Measurements from ENCODE around the gene APOA4.

The APOA4 gene

DNA sequence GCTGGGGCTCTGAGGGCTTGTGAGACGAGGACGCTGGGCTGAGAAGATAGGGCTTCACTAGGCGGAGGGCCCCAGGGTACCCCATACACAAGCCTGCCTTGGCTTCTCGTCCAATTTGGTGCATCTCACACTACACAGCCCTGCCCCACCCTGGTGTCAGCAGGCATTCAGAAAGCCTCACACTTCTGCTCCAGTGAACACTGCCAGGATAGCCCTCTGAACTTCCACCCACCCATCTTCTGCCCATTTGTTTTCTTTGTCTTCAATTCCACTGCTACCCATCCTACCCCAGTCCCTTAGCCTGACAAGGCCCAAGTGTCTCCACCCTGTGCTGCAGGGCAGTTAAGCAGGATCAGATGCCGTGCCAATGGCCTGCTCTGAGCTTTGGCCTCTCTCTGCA, 48.4 kb downstream of the APOA4 start:
- H3K9me3 ChIP-seq (ENCODE audit: control insufficient read depth, insufficient read depth, low read depth, low read length) = no peaks in the 10 kb centered on the region
- peaks cover 5 to 46% of the 10 kb centered on the region in 2 experiments; a peak in 2 of 3 replicates for H3K36me3 ChIP-seq (ENCODE audit: control insufficient read depth in 2 of 2, insufficient read depth in 1 of 2, low read length in 2 of 2)
- POLR2A ChIA-PET = interaction anchor here (1.0 kb wide), 1 partner anchor 8 kb away, joined by 3 read pairs; no protein-coding TSS in a partner anchor
- H3K27ac ChIP-seq (ENCODE audit: extremely low read depth, low read depth, low read length) = no peak overlapping the region
- CTCF ChIA-PET = interaction anchor here (0.7 to 2.0 kb wide), 2 partner anchors 17 to 34 kb away, joined by 3 to 5 read pairs; partner anchors contain the start of gene APOA5
- H3K4me1 ChIP-seq (ENCODE audit: control insufficient read depth, insufficient read depth, low read length) = peaks cover 4% of the 10 kb centered on the region; the same call in 1 of the 2 replicates
- no peak overlapping the region for H3K4me3 ChIP-seq (ENCODE audit: low read depth, low read length)
- TF ChIP-seq ZNF335 (tag by site-specific recombination; conservative IDR thresholded peaks at IDR 0.05) (peak; percentile 49), ZBTB17 (tag by site-specific recombination; IDR thresholded peaks at IDR 0.05) (no peak), EGR2 (tag by site-specific recombination; IDR thresholded peaks at IDR 0.05; ENCODE audit: low read depth) (peak; percentile 18; the same call in 1 of the 2 replicates), ZNF623 (tag by site-specific recombination; IDR thresholded peaks at IDR 0.05) (peak; percentile 64), ZSCAN23 (tag by site-specific recombination; IDR thresholded peaks at IDR 0.05) (no peak)
- TF ChIP-seq, protein P1, sequence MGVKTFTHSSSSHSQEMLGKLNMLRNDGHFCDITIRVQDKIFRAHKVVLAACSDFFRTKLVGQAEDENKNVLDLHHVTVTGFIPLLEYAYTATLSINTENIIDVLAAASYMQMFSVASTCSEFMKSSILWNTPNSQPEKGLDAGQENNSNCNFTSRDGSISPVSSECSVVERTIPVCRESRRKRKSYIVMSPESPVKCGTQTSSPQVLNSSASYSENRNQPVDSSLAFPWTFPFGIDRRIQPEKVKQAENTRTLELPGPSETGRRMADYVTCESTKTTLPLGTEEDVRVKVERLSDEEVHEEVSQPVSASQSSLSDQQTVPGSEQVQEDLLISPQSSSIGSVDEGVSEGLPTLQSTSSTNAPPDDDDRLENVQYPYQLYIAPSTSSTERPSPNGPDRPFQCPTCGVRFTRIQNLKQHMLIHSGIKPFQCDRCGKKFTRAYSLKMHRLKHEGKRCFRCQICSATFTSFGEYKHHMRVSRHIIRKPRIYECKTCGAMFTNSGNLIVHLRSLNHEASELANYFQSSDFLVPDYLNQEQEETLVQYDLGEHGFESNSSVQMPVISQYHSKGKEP (tag by site-specific recombination; IDR thresholded peaks at IDR 0.05) = no peak

DNA sequence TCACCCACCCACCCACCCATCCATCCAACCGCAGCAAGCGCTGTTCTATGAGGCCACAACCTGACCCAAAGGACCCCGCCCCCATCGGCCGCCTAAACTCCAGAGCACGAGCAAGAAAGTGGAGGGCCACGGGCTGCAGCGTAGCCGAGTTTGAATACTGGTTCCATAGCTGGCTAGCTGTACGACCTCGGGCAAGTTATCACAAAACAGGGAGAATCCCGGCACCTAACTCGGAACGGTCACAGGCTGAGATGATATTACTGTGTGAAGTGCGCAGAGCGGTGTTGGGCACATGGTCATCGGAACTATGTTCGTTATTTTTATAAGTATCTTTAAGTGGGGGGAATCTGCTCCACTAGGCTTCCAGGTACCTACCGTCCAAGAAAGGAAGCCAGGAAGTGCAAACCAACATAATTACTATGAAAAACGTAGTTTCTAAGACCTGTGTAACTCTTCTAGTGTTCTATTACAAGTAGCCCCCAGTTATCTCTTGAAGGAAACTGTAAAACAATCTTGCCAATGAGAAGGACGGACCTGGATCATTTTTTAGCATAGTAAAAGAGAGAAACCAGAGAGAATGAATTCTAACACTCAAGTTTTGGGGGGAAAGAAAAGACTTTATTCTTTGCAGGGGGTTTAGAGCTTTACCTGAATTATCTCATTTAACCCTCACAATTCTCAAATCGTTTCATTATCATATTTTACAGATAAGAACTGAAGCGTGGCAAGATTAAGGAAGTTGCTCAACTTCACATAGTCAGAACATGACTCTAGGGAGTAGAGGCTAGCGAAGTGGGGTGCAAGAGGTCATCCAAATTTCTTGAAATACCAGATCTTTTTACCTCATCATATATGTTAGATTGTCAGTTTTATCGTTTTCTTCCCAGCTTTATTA, 49.7 kb downstream of the APOA4 start:
- ChIA-PET POLR2A (interaction anchor here (0.9 to 1.8 kb wide), 3 partner anchors 14 to 371 kb away, joined by 4 to 14 read pairs (median 9); partner anchors contain the start of genes PAFAH1B2 and ZPR1), CTCF (interaction anchor here (0.6 to 1.4 kb wide), 3 partner anchors 13 to 338 kb away, joined by 3 to 7 read pairs (median 3); partner anchors contain the start of gene APOA5)
- TF ChIP-seq ZNF140 (tag by site-specific recombination; IDR thresholded peaks at IDR 0.05) = no peak
- TF ChIP-seq, protein P2, sequence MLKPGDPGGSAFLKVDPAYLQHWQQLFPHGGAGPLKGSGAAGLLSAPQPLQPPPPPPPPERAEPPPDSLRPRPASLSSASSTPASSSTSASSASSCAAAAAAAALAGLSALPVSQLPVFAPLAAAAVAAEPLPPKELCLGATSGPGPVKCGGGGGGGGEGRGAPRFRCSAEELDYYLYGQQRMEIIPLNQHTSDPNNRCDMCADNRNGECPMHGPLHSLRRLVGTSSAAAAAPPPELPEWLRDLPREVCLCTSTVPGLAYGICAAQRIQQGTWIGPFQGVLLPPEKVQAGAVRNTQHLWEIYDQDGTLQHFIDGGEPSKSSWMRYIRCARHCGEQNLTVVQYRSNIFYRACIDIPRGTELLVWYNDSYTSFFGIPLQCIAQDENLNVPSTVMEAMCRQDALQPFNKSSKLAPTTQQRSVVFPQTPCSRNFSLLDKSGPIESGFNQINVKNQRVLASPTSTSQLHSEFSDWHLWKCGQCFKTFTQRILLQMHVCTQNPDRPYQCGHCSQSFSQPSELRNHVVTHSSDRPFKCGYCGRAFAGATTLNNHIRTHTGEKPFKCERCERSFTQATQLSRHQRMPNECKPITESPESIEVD (tag by site-specific recombination; IDR thresholded peaks at IDR 0.05) = 0 out of 2 replicates have a peak, but pooled peaks have one; percentile 20
- Histone ChIP-seq H3K4me1 (ENCODE audit: control insufficient read depth, insufficient read depth, low read length) (peaks cover 4% of the 10 kb centered on the region; the same call in 1 of the 2 replicates), H3K36me3 (ENCODE audit: control insufficient read depth in 2 of 2, insufficient read depth in 1 of 2, low read length in 2 of 2) (peaks cover 0 to 45% of the 10 kb centered on the region in 2 experiments; a peak in 1 of 3 replicates), H3K9me3 (ENCODE audit: control insufficient read depth, insufficient read depth, low read depth, low read length) (no peaks in the 10 kb centered on the region), H3K4me3 (ENCODE audit: low read depth, low read length) (peak overlapping the region; percentile 96), H3K27ac (ENCODE audit: extremely low read depth, low read depth, low read length) (0 out of 2 replicates have a peak overlapping the region, but pooled peaks have one; percentile 26)

DNA sequence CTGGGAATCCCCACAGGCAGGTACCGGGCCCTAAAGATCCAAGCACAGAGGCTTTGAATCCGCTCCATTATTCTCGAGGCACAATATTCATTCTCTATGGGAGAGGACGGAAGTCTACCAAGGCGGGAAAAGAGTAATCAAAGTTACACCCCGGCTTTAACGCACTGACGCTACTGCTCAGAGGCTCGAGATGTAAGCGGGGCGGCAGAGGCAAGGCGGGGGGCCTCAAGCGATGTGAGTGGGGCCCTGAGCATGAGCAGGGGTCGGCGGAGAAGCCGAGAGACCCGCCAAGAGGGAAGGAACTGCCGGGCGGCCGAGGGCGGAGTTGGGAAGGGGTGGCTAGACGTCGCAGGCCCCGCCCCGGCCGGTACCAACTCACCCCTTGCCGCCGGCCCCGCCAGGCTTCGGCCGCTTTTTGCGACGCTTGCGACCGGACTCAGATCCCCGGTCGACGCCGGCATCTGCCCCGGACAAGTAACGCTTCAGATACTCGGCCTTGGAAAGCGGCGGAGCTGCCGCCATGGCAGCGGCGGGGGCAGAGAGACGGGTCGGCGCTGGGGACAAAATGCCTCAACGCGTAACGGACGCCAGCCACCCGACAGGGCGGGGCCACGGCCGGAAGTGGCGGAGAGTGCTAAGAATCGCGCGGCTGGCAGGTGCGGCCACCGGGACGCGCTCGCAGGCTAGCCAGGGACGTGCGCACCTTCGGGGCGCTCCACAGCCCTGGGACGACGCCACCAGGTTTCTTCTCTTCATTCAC, 50.5 kb downstream of the APOA4 start, which contains the start of gene BUD13:
TSS of gene BUD13 (minus strand) at position 545 of the 760 bp plus-strand sequence. CDS start at position 522, 23 bp downstream.
- Histone ChIP-seq H3K36me3 (ENCODE audit: control insufficient read depth in 2 of 2, insufficient read depth in 1 of 2, low read length in 2 of 2) (peaks cover 0 to 38% of the 10 kb centered on the region in 2 experiments), H3K9me3 (ENCODE audit: control insufficient read depth, insufficient read depth, low read depth, low read length) (no peaks in the 10 kb centered on the region), H3K4me3 (ENCODE audit: low read depth, low read length) (peak within 1 kb of the TSS; percentile 96), H3K4me1 (ENCODE audit: control insufficient read depth, insufficient read depth, low read length) (peaks cover 4% of the 10 kb centered on the region; the same call in 1 of the 2 replicates), H3K27ac (ENCODE audit: extremely low read depth, low read depth, low read length) (peak within 1 kb of the TSS; percentile 83)
- ChIA-PET CTCF (interaction anchor here (0.6 to 1.3 kb wide), 2 partner anchors 8 to 15 kb away, joined by 3 to 5 read pairs; no protein-coding TSS in a partner anchor), POLR2A (interaction anchor here (1.4 to 1.8 kb wide), 2 partner anchors 15 to 327 kb away, joined by 4 to 14 read pairs; partner anchors contain the start of gene ZPR1)
- TF ChIP-seq ZNF423 (tag by site-specific recombination; IDR thresholded peaks at IDR 0.05) (no peak), SP7 (tag by site-specific recombination; IDR thresholded peaks at IDR 0.05) (peak; percentile 71; the same call in 1 of the 2 replicates), ZNF16 (tag by site-specific recombination; IDR thresholded peaks at IDR 0.05; ENCODE audit: low read depth) (no peak), ZNF140 (tag by site-specific recombination; IDR thresholded peaks at IDR 0.05) (no peak), ZNF155 (tag by site-specific recombination; IDR thresholded peaks at IDR 0.05) (no peak), SALL2 (tag by site-specific recombination; IDR thresholded peaks at IDR 0.05; ENCODE audit: borderline replicate concordance) (no peak), ZNF174 (tag by site-specific recombination; IDR thresholded peaks at IDR 0.05) (no peak)
- TF ChIP-seq, protein P3, sequence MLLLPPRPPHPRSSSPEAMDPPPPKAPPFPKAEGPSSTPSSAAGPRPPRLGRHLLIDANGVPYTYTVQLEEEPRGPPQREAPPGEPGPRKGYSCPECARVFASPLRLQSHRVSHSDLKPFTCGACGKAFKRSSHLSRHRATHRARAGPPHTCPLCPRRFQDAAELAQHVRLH (tag by site-specific recombination; IDR thresholded peaks at IDR 0.05) = 0 out of 2 replicates have a peak, but pooled peaks have one; percentile 63
- TF ChIP-seq, protein P4, sequence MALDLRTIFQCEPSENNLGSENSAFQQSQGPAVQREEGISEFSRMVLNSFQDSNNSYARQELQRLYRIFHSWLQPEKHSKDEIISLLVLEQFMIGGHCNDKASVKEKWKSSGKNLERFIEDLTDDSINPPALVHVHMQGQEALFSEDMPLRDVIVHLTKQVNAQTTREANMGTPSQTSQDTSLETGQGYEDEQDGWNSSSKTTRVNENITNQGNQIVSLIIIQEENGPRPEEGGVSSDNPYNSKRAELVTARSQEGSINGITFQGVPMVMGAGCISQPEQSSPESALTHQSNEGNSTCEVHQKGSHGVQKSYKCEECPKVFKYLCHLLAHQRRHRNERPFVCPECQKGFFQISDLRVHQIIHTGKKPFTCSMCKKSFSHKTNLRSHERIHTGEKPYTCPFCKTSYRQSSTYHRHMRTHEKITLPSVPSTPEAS (tag by site-specific recombination; IDR thresholded peaks at IDR 0.05) = no peak
- TF ChIP-seq, protein P5, sequence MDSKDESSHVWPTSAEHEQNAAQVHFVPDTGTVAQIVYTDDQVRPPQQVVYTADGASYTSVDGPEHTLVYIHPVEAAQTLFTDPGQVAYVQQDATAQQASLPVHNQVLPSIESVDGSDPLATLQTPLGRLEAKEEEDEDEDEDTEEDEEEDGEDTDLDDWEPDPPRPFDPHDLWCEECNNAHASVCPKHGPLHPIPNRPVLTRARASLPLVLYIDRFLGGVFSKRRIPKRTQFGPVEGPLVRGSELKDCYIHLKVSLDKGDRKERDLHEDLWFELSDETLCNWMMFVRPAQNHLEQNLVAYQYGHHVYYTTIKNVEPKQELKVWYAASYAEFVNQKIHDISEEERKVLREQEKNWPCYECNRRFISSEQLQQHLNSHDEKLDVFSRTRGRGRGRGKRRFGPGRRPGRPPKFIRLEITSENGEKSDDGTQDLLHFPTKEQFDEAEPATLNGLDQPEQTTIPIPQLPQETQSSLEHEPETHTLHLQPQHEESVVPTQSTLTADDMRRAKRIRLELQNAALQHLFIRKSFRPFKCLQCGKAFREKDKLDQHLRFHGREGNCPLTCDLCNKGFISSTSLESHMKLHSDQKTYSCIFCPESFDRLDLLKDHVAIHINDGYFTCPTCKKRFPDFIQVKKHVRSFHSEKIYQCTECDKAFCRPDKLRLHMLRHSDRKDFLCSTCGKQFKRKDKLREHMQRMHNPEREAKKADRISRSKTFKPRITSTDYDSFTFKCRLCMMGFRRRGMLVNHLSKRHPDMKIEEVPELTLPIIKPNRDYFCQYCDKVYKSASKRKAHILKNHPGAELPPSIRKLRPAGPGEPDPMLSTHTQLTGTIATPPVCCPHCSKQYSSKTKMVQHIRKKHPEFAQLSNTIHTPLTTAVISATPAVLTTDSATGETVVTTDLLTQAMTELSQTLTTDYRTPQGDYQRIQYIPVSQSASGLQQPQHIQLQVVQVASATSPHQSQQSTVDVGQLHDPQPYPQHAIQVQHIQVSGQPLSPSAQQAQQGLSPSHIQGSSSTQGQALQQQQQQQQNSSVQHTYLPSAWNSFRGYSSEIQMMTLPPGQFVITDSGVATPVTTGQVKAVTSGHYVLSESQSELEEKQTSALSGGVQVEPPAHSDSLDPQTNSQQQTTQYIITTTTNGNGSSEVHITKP (tag by site-specific recombination; IDR thresholded peaks at IDR 0.05) = peak; percentile 95
